ENCODE results near the gene RERE.

RERE gene

DNA sequence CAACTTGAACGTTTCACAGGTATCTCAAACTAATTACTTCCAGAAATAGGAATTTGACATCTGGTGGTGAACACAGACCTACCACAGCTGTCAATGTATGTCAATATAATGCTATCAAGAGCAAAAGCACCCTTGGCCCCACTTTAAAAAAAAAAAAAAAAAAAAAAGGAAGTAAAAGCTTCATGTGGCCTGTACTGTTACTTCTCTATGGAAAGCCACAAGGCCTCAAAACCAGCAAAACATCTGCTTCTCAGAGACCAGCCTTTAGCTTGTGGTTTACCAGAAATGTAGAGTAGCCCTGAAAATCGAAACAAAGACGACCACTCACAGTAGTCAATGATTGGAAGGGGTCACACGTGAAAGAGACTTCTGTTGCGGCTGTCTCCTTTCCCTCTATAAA is 389.9 kb downstream of the RERE start:
- DNase-seq (ENCODE audit: low read depth in 2 of 2): no peak

DNA sequence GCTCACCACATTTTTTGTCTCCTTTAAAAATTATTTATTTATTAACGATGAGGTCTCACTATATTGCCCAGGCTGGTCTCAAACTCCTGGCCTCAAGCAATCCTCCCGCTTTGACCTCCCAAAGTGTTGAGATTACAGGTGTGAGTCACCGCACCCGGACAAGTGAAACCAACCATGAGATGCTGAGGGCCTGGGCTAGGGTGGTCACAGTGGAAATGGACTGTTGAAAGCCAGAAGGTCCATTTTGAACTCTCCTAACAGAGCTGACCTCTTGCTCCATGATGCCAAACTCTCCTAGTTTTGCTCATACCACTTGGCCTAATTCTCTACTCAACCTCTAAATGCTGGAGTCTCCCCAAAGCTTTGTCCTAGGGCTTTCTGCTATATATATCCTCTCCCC is 390.4 kb downstream of the RERE start:
- no peak for DNase-seq (ENCODE audit: low read depth in 2 of 2)

DNA sequence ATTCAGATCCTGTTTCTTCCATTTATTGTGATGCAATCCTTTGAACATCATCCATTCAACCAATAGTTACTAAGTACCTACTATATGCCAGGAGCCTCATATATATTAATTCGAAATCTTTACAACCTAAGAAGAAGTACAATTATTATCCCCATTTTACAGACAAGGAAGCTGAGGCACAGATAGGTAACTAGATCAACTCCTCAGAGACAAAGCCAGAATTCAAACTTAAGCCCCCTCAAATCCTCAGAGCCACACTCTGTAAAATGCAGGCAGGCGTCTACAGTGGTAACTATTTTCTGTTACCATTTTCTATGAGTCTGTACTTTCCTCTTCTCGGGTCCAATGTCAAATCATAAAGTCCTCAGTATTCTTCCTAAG is 391.7 kb downstream of the RERE start:
- no peak for DNase-seq (ENCODE audit: low read depth in 2 of 2)

DNA sequence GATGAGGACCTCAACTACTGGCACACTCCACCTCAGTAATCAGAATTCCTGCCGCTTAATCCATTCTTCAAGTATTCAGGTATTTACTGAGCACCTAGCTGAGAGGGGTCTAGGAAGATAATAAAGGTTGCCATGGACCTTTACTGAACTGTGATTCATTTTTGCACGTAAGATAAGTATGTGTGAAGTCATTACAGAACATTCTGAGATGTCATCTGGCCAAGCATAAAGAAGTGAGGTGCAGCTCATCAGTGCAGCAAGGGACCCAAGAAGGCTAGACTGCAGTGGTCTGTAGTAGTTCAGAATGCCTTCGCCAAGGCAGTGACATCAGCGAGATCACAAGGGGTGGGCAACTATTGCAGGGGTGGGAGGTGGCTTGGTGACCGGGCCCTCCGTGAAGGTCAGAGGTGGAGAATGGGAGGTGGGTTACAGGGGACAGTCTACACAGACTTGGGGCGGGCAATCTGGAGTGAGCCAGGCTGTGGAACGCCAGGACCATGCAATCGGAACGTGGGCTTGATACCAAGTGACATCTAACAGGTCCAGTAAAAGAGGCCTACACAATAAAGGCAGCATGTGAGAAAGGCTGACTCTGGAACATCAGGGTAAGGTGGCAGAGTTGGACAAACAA is 392.2 kb downstream of the RERE start:
- DNase-seq (ENCODE audit: low read depth in 2 of 2): no peak

DNA sequence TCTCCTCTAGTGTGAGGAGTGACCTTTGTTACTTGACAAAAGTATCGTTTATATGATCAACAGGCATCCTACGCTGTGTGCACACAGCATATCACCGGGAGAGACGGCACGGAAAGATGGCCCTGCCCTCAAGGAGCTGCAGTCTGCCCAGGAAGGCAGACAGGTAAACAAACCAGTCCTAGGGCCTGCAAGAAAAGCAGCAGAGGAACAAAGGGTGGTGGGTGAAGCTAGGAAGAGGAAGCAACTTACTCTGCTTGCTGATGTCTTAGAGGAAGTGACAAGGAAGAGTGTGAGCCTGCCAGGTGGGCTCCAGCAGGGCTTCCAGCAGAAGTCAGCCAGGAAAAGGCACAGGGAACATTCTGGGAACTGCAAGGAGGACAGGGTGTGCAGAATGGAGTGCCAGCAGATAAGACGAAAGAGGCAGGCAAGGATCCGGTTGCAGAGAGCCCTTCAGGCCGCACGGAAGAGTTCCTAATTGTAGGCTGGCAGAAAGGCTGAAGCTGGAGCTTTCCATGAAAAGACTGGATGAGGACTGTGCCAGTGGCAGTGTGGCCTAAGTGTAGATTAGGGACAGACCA is 392.8 kb downstream of the RERE start:
- DNase-seq (ENCODE audit: low read depth in 2 of 2): no peak

DNA sequence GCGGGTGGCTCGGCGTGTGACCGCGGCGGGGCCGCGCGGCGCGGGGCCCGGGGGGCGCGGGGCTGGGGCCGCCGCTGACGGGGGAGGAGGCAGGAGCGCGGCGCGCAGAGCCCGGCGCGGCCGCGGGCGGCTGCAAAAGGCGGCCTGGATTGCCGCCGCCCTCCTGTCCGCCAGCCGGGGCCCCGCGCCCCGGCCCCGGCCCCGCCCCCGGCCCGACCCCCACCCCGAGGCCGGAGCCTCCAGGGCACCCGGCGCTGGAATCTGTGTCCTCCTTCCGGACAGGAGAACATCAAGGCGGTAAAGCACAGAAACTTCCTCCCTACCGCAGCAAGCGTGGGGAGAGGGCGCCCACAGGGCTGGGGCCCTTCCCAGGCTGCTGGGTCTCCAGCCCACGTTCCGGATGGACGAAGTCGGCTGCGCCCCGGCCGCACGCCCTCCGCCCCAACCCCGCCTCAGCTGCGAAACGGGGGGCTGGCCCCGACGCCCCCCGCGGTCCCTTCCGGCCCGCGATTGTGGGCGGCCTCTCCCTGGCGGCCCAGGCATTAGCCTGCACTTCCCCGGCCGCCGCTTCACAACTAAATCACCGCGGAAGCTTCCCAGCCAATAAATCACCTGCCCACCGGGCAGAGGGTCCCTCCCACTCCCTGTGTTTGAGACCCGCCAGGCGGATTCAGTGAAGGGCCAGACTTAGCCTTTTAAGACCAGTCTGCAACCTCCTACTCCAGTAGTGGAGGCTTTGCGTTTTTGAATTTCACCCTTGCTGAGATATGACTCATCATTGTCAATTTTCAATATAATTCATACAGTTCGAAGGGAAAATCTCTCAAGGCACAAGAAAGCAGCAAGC is 393.5 kb downstream of the RERE start:
- no peak for DNase-seq (ENCODE audit: low read depth in 2 of 2)

DNA sequence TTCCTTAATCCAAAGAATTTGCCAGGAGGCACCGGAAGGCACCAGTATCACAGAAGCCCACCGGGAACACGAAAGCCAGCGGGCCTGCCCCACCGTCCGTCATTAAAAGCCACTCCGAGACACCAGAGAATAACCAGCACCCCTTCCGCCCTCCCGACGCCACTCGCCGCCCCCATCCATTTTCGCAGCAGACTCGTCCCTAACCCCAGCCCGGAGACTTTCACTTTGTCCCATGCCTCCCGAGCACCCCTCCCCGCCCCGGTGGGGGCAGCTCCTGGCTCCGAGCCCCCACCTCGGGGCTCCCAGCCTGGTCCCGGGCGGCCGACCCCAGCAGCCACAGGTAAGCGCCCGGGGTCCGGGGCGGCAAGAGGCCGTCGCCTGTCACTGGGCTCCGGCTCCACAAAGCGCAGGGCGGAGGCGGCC is 394.2 kb downstream of the RERE start:
- DNase-seq (ENCODE audit: low read depth in 2 of 2): no peak

DNA sequence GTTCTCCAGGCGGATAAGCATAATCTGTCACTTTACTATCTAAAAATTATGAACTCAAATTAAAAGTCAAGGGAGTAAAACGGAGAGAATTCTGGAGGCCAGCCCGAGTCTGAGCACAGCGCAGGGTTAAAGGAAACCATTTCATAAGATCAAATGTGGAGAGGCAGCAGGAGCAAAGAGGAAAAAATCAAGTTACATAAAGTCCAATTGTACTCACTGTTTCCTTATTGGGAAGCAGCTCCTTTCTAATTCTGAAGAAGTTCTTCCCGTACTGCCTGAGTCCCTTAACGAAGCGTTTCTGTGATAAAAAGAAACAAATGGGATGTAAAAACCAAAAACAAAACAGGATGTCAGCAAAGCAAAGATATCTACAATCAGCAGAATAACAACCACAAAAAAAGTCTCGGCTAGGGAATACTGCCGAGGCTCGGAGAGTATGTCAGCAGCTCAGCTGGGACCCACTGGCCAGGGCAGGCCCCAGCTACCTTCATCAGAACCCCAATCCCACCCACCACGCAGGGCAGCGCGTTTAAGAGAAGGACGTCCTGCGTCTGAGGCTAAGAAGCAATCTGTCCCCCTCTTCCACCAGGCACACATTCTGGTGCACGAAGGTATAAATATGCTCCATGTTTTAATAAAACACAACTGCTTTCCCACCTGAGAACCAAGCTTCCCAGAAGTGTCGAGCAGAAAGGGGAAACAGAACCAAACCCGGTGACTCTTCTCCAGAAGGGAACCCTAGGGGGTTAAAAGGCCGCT is 394.8 kb downstream of the RERE start:
- DNase-seq (ENCODE audit: low read depth in 2 of 2): no peak

DNA sequence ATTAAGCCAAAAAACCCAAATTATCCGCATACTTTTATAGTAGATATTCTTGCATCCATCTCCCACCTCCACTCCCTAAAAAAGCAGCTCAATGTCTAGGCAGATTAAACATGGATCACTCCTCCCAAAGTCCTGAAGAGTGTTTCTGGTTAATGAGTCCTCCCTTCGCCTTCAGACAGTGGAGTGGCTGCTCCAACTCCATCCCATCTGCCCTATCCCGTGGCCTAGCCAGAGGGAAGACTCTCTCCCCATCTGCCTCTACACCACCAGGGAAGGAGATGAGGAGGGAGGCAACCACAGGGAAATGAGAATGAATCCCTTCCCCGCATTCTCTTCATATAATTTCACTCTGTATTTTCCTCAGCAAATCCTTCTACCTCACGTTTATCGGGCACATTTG is 395.7 kb downstream of the RERE start:
- no peak for DNase-seq (ENCODE audit: low read depth in 2 of 2)

DNA sequence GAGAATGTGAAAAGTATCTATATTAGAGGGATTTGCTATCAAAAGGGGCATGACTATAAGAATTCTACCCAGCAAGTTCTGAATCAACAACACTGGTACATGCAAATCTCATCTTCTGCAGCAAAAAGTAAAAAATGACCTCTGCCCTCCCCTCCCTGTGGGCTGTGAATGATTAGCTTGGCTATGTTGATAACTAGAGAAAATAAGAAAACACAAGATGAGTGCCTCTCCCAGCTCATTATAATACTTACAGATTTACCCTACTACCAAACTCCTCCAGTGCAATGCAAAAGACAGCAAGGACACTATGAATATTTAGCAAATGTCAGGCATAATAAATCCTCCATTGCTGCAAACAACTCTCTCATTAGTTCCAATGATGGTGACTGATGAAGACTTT is 397.1 kb downstream of the RERE start:
- no peak for DNase-seq (ENCODE audit: low read depth in 2 of 2)

DNA sequence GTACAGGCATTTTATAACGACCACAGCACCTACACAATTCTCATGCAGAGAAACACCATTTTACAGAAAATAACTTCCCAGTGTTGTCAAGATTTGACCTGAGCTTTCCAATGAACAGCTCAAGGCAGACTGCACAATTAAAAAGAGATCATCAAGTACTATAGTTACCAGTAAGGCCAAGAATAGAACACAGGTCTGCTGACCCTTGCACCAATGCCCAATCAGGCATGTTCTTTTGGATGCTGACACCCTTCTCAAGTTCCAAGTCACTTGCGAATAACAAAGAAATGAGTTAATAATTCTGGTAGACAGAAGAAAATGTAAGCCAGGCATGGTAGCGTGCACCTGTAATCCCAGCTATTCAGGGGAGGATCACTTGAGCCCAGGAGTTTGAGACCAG is 397.6 kb downstream of the RERE start:
- no peak for DNase-seq (ENCODE audit: low read depth in 2 of 2)

DNA sequence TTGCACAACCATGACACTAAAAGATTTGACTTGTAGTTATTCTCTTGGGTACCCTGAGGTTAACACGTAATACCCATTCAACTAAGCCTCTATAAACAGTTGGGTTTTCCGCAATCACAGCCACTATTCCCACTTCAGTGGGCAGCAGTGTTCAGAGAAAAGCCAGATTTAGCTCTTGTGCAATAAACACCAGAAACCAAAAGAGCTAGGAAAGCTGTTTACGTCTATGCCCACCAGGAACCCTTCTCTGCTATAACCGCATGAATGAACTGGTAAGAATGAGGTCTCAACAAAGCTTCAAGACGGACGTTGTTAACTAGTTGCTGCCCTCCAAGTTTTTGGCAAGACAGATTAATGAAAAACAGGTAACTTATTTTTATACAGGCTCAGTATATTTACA is 398.3 kb downstream of the RERE start:
- no peak for DNase-seq (ENCODE audit: low read depth in 2 of 2)

DNA sequence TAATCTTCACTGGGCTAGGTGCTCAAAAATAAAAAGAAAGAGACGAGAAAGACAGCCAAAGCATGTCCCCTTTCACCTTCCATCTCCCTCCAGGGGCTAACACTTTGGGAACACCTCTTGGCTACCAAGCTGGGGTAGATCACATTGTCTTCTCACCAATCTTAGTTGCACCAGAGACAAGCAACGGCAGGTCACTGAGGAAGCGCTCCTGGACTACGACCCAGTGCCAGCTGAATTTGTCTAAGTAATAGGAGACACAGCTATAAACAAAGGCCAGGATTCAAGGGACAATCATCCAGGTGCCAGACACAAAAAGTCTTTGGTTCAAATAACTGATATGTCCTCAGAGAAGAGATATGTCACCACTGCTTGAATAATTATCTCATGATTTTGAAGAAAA is 399.1 kb downstream of the RERE start:
- no peak for DNase-seq (ENCODE audit: low read depth in 2 of 2)

DNA sequence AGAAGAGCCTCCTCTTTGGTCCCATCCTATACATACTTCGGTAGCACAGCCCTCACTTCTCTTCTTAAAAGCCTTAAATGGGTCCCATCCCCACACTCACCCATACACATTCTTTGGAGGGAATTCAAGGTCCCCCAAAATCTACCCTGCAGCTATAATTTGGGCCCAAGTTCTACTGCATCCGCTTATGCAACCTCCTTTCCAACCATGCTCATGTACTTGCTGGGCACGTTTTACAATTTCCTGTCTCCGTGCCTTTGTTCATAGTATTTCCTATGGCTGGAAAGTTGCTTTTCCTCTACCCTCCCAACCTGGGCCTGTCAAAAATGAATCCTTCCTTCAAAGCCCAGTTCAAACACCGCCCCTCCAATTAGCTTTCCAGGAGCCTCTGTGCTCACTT is 399.8 kb downstream of the RERE start:
- no peak for DNase-seq (ENCODE audit: low read depth in 2 of 2)

DNA sequence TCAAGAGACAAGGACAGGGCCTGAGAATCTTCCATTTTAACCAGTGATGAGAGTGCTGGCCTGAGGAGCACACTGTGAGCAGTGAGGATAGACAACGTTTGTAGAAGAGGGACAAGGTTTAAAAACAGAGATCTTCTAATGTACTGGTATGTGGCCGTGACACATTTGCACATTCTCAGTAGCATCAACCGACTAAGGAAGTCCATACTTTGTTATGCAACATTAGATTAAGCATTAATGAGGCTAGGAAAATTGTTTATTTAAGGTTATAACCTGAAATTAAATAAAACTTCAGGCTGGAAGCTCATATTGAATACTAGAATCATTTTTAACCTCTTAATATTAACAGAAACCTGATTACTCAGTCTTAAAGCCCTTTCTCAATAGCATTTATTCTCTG is 400.6 kb downstream of the RERE start:
- no peak for DNase-seq (ENCODE audit: low read depth in 2 of 2)

DNA sequence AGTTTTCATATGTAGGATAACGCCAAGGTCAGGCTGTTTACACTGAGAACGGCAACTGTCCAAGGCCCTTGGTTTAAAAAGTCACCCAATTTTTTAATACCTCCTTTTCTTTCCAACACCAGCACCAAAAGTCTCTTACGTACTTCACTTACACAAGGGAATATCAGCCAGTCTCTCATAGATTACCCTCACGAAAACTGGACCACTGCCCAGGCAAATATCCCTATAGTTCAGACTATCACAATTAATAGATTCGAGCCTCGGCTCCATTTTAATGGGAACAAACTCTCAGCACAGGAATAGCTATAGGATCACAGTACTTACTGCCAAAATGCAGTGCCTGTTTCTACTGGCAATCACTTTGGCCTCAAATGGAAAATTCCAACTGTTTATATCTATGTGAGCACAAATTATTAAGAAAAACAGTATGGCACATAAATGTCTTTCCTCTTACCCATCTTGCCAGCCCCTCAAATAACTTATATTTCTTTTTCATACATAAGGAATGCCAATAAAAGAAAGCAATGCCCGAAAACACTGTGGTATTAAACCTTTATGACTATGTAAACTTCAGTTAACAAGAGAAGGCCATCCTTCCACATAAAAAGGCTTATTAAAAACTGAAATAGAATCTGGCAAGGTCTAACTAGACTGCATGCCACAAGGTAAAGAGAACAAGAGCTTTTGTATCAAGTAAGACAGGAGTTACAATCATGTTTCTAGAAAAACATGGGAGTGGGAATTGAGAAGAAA is 401.7 kb downstream of the RERE start:
- DNase-seq (ENCODE audit: low read depth in 2 of 2): no peak

DNA sequence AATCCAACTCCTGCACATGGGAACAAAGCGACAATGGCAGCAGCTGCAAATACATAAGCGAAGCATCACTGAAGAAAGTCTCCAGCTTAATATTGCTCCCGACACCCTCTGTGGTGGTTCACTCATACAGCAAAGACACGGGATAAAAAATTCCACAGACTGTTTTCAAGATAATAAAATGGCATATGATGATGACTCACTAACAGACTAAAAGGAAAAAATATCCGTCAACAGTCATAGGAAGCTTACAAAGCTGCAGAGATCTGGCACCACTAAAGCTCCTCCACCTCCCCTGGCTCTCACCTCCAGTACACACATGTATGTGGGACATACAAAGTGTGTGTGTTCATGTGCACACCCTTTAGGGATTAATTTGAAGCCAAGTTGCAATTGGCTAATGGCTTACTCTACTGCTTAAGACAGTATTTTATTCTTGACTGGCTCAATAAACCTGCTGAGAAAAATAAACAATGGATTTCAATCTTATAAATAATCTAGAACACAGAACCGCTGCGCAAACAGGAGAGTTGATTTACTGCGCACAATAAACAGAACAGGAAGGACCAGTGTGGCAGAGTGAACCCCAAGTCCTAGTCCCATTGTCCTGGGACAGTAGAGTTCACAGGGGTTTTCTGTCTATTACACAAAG is 405.1 kb downstream of the RERE start:
- DNase-seq (ENCODE audit: low read depth in 2 of 2): peak; percentile 70 to 74

DNA sequence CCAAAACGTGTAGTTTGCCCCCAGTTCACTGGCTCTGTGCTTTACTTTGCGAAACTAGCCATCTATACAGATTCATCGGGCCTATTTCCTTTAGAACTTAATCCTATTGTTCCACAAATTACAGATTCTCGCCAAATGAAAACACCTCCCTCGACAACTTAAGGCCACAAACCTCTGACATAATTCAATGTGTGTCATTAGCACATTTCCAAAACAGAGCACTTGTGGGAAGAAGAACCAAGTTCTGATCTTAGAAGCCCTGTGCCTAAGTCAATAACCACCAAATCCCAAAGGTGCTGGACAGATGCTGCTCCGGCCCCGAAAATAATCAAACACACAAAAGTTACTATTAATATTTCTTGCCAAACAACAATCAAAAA is 405.6 kb downstream of the RERE start:
- no peak for DNase-seq (ENCODE audit: low read depth in 2 of 2)

DNA sequence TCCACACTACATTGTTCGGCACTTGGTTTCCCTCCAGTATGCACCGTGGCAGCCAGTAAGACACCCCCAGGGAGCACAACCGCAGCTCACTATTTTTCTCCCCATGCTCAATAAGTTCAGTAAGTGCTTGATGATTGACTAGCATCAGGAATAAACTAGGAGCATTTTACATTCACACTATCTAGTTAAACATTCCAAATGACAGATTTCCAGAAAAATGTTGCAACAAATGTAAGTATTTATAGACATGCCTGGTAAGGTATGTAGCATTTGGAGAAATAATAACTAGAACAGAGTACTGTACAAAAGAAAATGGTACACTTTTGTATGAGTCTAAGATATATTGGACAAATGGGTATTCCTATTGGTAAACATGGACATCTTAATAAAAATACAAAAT is 406.6 kb downstream of the RERE start:
- peak; percentile 40 to 44 for DNase-seq (ENCODE audit: low read depth in 2 of 2)

DNA sequence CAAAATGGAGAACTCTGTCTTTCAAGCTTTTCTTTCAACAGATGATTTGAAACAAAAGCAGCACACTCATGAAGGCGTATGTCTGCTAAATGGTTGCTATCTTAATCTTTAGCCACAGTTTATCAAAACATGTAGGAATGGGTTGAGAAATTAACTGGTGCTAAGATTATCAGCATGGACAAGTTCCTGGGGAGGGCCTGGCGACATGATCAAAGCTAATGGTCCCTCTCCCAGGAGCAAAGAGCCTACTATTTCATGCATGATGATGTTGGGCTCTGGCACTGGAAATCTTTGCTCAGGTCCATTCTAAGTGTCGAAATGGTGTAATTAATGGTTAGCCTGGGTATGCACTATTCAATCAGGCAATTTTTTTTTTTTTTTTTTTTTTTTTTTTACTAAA is 407.8 kb downstream of the RERE start:
- DNase-seq (ENCODE audit: low read depth in 2 of 2): no peak

DNA sequence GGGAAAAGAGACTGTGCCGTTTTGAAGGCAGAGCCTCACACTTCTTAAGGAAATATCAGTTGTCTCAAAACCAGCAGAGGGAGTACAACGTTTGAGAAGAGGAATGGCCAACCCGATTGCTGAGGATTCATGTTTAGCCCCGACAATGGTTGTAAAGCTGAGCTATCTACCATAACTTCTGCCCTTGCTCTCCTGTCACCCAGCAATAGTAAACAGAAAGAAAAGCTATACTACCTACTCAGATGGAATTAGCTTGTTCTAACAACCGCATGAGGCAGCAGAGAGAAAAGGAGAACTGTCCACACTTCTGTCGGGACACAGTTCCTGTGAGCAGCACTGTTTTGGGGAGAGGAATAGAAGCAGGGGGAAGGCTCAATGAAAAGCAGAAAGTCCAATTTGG is 408.3 kb downstream of the RERE start:
- DNase-seq (ENCODE audit: low read depth in 2 of 2): peak; percentile 60 to 65
